IPS DF 4.7 (cell line): Measurements from ENCODE around the gene CIAO3.
"Not testable (repeated sequence)": the region's sequence is repeated elsewhere in the genome, so short reads cannot be mapped to it uniquely, and the experiment has no call there.

Experiments
- DNase-seq: peaks from one replicate; pipeline ENCODE4 v3.0.0-alpha.2; 2013; ENCODE audit warnings: low spot score; ENCODE audit errors: extremely low read depth

Gene CIAO3

GRCh38 chr16:760545-761343, 19.9 kb upstream of the CIAO3 start, which contains the start of gene MSLN:
TSS of gene MSLN (plus strand) at chr16:760734. CDS start at chr16:762681, 1,947 bp downstream.
- no peak for DNase-seq

DNA sequence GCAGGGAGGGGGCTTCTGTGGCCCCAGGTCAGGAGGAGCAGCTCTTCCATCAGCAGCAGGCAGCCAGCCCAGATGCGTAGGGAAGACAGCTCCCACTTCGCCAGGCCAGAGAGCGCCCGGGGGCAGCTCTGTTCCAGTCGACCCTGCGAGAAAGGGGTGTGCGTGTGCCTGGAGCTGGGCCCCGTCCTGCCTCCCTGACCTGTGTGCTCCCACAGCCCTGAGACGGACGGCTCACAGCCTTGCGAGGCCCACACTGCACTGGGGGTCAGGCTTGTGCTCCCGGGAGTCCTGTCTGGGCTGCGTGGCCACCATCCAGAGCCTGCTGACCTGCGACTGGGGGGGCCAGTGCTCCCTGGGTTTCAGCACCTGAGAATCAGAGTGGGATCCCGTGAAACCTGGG, 19.3 kb upstream of the CIAO3 start:
- no peak for DNase-seq

GRCh38 chr16:759110-759910, 18.5 kb upstream of the CIAO3 start:
- DNase-seq: no peak

DNA sequence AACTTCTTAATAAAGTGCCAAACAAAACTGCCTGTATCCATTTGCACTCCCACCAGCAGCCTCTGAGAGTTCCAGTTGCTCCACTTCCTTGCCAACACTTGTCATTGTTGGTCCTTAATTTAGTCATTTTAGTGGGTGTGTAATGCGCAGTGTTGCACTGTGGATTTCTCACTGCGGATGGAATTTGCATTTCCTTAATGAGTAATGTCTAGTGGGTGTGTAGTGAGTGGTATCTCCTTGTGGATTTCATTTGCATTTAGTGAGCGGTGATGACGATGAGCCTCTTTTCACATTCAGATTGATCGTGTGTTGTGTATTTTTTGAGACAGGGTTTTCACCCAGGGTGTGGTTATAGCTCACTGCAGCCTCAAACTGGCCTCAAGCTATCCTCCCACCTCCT, 15.6 kb upstream of the CIAO3 start:
- DNase-seq: no peak

- no peak for DNase-seq
These were observed 13.9 kb upstream of the CIAO3 start for GRCh38 chr16:754656-755055.

GRCh38 chr16:754121-754607, 13.4 kb upstream of the CIAO3 start:
- DNase-seq: not testable (repeated sequence)

- DNase-seq: no peak
These were observed 11.2 kb upstream of the CIAO3 start for GRCh38 chr16:752007-752312.

- DNase-seq: no peak
These were observed 10.6 kb upstream of the CIAO3 start for GRCh38 chr16:751152-752006.

DNA sequence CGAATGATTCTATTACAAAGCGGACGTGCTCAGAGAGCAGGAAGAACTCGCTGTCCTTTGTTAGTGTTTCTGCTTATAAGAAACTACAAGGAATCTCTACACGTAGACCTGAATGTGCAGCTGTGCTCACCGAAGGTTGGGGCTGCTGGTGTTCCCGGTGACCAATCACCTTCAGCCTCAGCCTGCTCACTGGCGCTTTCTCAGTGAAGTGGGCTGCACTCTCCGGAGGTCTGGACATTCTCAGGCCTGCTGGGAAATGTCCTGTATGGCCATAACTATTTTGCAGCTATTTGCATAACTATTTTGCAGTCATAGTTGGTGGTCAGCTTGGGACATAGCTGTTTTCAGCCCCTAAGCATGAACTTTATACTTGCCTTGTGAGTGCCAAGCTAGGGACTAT, 9.7 kb upstream of the CIAO3 start:
- no peak for DNase-seq

- no peak for DNase-seq
These were observed 8.2 kb upstream of the CIAO3 start for GRCh38 chr16:749010-749409.

DNA sequence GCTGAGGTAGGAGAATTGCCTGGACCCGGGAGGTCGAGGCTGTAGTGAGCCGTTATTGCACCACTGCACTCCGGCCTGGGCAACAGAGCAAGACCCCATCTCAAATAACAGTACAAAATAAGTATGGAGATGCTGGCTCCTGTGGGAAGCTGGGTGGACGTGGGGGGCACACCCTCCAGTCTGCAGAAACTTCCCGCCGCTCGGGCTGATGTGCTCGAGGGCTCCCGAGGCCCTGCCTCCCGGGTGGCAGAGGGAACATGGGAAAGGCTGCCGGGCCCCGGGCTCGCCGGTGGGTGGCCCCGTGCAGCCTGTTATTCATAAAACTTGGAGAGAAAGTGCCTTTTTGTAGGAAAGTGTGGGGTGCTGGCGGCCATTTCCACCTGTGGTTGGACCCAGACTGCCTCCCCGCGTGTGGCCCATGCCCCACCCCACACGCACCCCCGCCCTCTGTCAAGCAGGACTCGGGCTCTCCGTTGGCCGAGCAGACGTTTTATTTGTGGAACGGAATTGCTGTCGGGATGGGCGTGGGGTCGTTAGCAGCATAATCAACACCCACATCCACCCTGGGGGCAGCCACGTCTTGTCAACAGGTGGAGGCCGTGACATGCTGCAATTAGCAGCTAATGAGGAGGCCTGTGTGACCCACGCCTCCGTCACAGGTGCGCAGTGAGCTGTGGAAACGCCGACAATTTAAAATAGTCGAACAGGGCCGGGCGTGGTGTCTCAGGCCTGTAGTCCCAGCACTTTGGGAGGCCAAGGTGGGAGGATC, 7.4 kb upstream of the CIAO3 start:
- no peak for DNase-seq

DNA sequence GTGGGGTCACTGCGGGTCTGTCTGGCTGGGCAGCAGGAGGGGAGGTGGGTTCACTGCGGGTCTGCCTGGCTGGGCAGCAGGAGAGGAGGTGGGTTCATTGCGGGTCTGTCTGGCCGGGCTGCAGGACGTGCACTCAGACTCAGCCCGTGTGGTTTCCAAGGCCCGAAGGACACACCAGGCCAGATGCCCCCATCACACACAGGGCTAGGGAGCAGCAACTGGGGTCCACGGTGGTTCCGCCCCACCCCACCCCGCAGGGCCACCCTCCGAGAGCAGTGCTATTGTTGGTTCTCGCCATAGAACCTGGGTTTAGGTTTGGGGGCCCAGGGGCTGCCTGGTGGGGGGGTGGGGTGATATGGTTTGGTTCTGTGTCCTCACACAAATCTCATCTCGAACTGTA, 5.8 kb upstream of the CIAO3 start:
- DNase-seq: no peak

DNA sequence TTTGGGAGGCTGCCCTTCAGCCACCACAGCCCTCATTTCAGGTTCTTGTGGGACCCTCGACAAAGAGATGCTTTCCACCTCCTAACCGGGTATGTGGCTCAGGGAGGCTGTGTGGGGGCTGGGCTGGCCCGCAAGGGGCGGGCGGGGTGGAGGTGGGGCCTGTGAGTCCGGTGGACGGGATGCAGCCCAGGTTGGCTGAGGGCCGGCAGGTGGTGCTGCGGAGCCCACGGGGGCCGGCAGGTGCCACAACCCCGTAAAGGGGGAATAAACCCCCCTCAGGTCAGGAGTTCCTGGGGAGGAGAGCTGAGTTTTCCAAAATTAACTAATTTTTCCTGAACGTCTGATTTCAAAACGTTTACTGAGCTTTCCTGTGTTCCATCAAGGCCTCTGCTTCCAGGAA, 4.9 kb upstream of the CIAO3 start:
- no peak for DNase-seq

DNA sequence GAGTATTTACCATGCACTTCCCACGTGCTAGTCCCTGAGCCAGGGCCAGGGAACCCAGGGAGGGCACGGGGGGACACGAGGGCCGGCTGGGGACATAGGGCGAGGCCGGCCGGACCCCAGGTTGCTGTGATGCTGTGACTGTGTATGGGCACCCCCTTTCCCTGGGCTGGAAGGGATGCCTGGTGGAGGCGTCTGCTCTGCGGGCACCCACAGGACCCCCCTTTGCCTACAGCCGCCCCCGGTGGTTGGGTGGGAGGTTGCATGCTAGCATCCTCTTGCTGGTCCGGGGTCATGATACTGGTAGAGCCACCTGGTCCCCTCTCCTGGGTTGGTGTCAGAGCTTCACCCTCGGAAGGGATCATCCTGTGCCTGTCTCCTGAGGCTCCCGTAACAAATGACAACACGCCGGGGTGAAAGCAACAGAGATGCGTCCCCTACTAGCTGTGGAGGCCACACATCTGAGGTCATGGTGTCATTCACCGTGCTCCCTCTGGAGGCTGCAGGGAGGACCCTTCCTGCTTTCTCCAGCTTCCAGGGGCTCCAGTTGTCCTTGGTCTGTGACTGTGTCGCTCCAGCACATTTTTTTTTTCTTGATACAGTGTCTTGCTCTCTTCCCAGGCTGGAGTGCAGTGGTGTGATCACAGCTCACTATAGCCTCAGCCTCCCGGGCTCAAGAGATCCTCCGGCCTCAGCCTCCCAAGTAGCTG, 3.1 kb upstream of the CIAO3 start:
- DNase-seq: no peak

DNA sequence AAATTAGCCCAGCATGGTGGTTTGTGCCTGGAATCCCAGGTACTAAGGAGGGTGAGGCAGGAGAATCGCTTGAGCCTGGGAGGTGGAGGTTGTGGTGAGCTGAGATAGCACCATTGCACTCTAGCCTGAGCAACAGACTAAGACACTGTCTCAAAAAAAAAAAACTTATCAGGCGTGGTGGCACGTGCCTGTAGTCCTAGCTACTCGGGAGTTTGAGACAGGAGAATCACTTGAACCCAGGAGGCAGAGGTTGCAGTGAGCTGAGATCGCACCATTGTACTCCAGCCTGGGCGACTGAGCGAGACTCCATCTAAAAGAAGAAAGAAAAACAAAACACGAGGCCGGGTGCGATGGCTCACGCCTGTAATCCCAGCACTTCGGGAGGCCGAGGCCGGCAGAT, 2.1 kb upstream of the CIAO3 start:
- not testable (repeated sequence) for DNase-seq

DNA sequence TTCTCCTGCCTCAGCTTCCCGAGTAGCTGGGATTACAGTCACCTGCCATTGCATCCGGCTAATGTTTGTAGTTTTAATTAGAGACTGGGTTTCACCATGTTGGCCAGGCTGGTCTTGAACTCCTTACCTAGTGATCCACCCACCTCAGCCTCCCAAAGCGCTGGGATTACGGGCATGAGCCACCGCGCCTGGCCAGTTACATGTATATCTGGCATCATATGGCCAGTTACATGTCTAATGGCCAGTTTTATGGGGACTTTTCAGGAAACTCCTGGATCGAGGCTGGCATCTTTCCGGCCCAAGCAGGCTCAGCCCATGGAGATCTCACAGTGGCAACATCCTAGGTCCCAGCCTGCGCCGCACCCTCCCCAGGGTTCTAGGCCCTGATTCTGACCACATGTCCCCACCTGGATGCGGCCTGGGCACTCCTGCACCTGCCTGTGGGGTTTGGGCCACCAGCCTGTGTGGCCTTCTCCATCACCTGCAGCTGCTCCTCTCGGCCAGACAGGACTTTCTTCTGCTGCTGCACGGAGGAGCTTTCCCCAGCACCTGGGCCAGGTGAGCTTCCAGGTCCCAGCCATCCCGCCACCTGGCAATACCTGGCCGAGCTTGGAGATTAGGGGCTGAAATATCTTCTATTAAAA, 1.3 kb upstream of the CIAO3 start:
- no peak for DNase-seq

GRCh38 chr16:740459-740763, 386 bp downstream of the CIAO3 start:
- no peak for DNase-seq

DNA sequence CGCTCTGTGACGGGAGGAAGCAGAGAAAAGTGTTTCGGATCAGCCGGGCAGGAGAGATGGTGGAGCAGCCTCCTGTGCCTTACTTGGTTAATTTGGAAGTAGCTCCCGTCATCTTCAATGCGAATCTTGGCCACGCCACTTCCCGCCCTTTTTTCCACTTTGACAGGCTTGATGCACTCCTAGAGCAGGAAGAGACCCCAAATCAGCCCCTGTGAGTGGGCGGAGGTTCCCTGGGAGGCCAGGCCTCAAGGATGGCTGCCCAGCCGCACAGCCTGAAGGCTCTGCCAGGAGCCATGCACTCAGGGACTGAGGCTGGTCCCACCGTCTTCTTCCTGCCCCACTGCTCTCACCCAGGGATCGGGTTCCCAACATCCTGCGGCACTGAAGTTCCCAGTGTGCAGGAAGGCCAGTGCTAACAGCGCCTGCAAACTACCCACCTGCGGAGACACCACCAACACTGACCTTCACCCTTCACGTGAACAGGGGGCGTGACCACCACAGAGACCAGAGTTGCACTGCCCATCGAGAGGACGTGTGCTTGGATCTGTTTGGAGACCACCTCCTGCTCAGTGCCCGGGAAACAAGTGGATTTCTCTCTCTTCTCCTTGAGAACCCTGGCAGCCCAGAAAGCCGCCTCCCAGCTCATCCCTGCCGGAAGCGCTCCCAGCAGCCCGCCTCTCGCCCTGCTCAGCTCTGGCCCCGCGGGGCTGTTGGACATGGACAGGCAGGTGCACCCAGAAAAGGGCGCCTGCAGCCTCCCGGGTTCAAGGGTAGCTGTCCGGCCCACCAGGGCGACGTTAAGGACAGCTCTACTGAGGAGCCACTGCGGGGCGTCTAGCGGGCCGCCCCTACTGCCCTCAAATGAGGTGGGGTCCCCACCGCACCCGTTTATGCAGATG, 988 bp downstream of the CIAO3 start:
- DNase-seq: no peak

DNA sequence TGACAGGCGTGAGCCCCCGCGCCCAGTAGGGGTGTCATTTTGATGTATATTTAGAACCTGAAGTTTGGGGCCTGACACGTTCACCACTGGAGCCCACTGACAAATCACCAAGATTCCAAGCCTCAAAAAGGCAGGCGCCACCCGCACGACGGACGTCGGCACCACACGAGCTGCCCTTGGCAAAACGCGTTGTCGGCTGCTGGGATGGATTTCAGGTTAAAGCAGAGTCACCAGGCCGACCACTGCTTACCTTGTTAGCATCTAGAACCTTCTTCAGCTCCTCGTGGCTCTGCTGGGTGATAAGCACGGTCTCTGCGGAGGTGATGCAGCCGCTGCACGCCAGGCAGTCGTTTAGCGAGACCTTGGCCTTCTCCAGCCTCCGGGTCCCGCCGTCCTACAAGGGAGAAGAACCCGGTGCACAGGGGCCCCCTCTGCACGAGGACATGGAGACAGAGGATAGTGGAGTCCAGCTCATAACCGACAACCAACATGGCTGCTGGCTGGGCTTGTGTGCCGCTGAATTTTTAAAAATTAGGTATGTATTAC, 3.8 kb downstream of the CIAO3 start:
- no peak for DNase-seq
